Islet precursor cell (in vitro differentiated cells): Measurements from ENCODE around the gene GNAQ.
"Not testable (repeated sequence)": the region's sequence is repeated elsewhere in the genome, so short reads cannot be mapped to it uniquely, and the experiment has no call there.

Source experiments
- DNase-seq: peaks from one replicate; pipeline ENCODE4 v3.0.0-alpha.2; 2018

The GNAQ gene

DNA sequence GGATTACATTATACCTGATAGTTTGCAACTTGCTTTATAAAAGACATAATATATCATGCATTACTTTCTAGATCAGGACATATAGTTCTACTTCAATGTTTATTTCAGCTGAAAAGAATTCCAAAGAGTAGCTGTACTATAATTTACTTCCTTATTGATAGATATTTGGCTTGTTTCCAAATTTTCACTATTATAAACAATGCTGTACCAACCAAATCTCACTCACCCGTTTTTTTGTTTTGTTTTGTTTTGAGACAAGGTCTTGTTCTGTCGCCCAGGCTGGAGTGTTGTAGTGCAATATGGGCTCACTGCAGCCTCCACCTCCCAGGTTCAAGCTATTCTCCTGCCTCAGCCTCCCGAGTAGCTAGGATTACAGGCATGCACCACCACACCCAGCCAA, 132.7 kb downstream of the GNAQ start:
- DNase-seq, result no peak

DNA sequence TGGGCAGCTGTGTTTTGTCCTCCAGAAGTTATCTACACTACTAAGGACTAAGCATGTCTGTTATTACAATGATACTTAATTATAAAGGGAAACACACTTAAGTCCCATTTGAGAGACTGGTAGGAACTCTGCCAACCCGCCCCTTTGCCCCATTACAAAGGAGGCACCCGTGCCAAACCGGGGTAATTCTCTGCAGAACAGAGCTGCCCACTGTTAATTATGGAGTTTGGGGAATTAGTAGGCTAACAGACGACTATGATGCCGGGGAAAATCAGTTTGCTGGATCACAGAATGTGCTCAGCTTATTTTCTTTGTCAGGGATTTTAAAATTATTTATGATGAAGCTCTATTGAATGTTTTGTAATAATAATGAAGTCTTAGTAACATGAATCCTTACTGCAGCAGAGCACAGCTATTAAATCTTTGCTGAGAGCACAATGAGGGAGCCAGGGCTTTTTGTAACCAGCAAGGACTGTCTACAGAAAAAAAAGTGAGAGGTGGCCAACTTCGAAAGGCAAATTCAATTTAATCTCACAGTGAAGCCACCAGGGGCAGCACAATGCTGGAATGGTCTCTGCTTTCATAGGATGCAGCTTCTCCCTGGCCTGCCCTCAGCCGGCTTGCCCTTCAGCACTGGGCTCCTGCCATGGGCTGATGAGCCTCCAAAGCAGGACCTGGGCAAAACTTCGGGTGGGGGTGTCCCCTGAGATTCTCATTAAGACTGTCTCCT, 134.5 kb downstream of the GNAQ start:
- no peak for DNase-seq

DNA sequence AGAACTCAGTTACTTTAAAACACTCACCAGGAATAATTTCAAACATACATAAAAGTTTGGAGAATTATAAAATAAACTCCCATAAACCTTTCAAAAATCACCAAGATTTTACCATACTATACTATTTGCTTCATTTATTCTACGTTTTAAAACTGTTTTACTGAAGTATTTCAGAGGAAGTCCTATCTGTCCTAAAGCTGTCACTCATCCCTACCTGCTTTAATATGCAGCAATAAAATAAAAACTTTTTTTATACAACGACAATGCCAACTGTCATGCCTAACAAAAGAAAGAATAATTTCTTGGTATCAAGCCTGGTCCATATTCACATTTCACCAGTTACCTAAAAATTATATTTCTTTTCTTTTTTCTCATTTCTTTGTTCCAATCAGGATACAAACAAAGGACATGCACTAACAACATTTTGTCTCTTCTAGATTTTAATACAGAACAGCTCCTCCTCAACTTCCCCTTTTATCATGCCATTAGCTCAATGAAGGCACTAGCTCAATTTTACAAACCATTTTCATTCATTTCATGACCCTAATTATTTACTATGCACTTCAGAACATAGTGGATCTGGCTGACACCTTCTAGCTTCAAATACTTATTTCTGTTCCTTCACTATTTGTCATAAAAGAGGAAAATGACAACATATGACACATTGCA, 135.2 kb downstream of the GNAQ start:
- DNase-seq, result no peak

DNA sequence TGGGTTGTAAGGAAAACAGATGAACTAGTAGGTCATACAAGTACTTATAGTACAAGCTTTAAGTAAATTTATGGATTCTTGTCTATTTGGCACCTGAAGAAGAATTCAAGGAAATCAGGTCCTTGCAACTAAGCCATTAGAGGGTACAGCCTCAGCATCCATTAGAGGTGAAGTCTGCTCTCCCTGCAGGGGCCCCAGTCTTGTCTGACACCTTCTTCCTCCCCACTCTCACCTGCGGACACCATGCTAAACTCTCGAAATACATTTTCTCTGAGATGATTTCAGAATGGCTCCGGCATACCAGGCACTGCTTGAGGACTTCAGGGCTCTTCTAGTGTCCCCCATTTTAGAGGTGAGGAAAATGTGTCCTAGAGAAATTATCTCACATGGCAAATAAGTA, 137.9 kb downstream of the GNAQ start:
- DNase-seq, result no peak

DNA sequence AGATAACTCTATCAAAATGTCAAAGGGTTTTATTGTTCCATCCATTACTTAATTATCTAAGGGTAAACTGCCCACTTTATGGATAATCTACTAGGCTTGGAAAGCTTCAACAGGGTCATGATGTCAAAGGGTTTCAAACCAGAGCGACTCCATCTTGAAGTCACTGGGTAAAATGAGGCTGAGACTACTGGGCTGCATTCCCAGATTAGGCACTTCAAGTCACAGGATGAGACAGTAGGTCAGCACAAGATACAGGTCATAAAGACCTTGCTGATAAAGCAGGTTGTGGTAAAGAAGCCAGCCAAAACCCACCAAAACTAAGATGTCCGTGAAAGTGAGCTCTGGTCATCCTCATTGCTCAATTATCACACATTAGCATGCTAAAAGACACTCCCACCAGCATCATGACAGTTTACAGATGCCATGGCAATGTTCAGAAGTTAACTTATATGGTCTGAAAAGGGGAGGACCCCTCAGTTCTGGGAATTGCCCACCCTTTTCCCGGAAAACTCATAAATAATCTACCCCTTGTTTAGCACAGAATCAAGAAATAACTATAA, 138.6 kb downstream of the GNAQ start:
- no peak for DNase-seq

GRCh38 chr9:77892171-77892570, 139.4 kb downstream of the GNAQ start:
- DNase-seq, result no peak

DNA sequence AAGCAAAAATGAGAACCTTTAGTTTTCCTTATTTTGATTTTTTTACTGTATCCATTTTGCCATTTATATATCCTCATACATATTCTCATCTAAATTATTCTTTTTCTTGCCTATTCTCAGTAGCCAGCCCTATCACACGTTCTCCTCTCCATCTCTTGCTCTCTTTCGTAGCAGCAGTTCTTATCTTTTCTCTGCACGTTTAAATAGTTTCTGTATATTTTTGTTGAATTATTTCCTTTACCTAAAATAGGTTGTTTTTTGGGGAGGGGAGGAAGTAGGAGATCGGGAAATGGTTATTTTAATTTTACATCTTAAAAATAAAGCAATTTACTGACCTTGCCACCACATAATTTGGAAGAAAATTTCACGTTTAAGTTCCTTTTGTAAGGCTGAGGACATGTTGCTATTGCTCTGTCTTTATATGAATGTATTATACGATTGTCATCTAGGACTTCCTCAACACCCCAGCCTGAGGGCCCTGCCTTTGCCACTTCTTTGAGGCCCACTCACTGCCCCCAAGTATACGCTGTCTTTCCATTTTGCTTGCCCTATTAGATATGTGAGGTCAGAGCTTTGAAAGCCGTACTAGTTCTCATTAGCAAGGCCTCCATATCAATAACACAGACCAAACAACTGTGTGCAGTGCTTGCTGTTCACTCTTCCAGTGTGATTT, 140.3 kb downstream of the GNAQ start:
- DNase-seq, result no peak

GRCh38 chr9:77887662-77888061, 143.9 kb downstream of the GNAQ start:
- no peak for DNase-seq

DNA sequence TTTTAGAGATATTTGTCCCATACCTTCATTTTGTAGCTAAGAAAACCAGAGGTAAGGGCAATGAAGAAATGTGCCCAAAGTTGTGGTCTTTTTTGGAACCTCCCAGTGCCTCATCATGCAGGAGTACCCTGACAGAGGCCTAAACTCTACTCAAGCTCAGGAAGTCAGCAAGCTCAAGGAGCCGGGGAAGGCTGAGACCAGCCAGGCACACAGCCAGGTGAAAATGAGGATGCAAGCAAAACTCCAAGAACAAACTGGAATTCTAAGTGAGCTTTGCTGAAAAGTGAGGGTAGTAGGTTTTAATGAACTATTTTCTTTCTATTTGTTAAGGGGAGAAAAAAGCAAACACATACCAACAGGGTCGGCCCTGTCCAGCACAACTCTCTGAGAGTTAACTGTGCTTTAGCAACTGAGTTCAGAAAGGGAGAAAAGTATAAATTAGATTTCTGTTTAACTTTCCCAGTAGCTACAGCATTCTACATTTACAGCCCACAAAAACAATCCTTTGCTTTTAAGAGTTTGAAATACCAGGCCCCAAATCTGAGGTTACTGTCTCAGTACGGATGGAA, 146.4 kb downstream of the GNAQ start:
- no peak for DNase-seq

GRCh38 chr9:77883846-77884771, 147.5 kb downstream of the GNAQ start:
- DNase-seq, result peak; percentile 78

DNA sequence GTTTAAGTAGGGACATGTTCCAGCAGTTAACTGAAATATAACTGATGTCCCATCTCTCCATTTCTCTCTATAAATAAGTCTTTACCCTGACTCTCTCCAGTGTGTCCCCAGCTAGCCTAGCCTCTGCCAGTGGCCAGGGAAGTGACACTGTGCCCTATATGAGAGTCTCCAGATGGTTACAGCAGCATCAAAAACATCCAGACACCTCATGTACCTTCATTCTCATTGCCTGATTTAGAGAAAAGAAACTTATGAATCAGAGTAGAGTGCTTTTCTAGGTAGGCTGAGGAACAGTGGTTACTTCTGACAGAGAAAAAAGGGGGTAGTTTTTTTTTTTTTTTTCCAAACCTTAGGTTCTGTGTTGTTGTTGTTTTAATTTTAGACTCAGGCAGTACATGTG, 148.5 kb downstream of the GNAQ start:
- DNase-seq, result no peak

GRCh38 chr9:77882294-77882693, 149.3 kb downstream of the GNAQ start:
- no peak for DNase-seq

DNA sequence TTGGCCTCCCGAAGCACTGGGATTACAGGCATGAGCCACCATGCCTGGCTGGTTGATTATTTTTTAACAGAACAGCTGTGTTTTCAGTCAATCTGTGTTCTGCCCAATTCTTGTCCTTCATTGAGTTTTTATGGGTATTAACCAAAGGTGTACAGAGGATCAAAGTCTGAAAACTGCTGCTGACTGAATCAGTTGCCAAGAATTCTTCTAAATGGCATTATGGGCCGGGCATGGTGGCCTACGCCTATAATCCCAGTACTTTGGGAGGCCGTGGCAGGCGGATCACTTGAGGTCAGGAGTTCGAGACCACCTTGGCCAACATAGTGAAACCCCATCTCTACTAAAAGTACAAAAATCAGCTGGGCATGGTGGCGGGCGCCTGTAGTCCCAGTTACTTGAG, 150.0 kb downstream of the GNAQ start:
- not testable (repeated sequence) for DNase-seq

DNA sequence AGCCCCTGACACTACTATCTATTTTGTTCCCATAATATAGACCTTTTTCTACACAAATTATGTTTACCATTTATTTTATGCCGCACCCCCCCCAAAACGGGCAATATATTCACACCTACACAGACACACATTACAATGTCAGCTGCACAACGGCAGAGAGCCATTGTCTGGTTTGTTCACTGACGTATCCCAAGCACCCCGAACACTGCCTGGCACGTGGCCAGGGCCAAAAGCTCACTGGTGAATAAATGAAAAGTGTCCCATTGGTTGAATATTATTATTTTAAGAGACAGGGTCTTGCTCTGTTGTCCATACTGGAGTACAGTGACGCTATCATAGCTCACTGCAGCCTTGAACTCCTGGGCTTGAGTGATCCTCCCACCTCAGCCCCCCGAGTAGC, 150.5 kb downstream of the GNAQ start:
- DNase-seq, result no peak

GRCh38 chr9:77879437-77879943, 152.1 kb downstream of the GNAQ start:
- DNase-seq, result no peak

- not testable (repeated sequence) for DNase-seq
Measured at GRCh38 chr9:77878793-77879192, 152.8 kb downstream of the GNAQ start.

- no peak for DNase-seq
Measured at GRCh38 chr9:77877976-77878375, 153.6 kb downstream of the GNAQ start.

DNA sequence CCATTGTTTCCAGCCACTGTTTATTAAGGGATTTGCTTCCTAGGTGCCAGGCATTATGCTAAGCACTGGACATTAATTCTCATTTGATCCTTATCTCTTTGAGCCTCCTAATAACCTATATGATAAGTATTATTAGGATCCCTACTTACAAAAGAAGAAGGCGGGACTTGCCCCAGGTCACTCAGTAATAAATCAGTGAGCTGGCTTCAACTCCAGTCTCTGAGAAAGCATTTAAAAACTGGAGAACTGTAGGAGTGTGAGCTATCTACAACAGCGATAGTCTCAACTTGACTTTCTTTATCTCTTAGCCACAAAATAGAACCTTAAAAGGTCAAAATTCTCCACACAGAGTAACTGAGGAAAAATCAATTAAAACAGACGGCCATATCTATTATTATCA, 155.0 kb downstream of the GNAQ start:
- DNase-seq, result no peak

GRCh38 chr9:77876091-77876490, 155.5 kb downstream of the GNAQ start:
- peak; percentile 76 for DNase-seq

DNA sequence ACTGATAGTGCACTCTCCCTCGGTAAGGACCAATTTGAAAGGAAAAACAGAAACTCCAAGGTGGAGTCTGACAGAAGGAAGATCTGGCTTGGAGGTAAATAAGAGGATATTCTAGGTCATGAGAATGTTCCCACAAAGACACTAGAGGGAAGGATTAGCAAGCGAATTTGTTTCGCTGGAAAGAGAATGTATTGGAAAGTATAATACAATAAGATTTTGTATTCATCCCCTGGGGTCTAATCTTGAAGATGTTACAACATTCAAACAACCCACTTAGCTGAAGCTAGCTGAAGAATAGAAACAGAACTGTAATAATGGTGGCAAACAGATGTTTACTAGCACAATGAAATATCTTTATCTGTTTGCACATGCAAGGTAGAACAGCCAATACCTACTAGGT, 158.7 kb downstream of the GNAQ start:
- DNase-seq, result no peak

DNA sequence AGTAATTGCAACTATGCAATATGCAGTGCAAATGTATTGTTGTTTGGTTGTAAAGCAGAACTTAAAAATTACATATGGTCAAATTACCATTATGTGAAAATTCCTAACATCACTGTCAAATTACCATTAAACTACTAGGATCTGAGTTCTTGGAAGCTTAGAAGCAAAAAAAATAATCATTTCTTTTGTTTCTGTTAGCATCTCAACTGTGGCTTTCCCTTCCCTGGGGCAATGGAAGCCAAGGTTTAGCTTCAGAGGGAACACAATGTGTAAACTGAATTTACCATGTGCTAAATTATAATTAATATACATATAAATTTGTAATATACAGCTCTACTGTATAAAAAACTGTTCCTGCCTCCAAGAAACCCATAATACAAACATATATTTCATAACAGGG, 159.4 kb downstream of the GNAQ start:
- DNase-seq, result no peak

DNA sequence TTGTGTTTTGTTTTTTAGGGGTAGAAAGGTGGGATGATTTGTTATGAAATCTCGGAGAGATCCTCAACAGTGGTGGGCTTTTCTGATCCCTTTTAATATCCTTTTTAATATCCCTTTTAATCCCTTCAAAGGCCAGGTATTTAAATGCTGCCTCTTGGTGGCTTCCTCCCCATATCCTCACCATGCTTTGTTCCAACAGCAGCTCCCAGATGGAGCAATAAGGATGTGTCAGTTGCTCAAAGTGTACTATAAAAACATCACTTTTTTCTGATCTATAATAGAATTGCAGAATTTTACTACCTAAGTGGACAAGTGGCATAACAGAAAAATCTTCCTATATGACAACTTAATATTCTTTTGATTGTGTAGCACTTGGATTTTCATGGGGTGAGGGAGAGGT, 160.1 kb downstream of the GNAQ start:
- no peak for DNase-seq
